OCI-LY7 (cell line): ENCODE results near the gene SH3PXD2A. TPM values are rescaled to one million over a fixed set of nuclear protein-coding genes. Genes with fewer than 3 reads are reported as not detected.

ENCODE experiments used
- BruUV-seq: library from RNA; stranded (reverse); fragments of 400-500 nt; replicated peaks from 2 replicates; lab custom pipeline; 2021; lab: Mats Ljungman, UMichigan
- CTCF ChIA-PET: fragments of 300-600 bp; sonication (Branson Sonifier 250); formaldehyde crosslinking; loops from one replicate; lab custom pipeline; 2022; ENCODE audit warnings: antibody characterized with exemption; ENCODE audit not compliant: unreplicated experiment; lab: Charles Lee
- POLR2A ChIA-PET: fragments of 300-600 bp; sonication (Branson Sonifier 250); formaldehyde crosslinking; loops from one replicate; lab custom pipeline; 2022; ENCODE audit warnings: antibody characterized with exemption; lab: Charles Lee
- DNase-seq: peaks from one replicate; pipeline ENCODE4 v3.0.0-alpha.2; 2015; ENCODE audit warnings: low spot score
- H2AFZ ChIP-seq: fragments of 200-600 bp; sonication (generic), shearing (Covaris generic); 2 replicates; pipeline ENCODE4 v1.6.1; 2014; ENCODE audit warnings: mild to moderate bottlenecking, antibody characterized with exemption, low read length, moderate library complexity
- H3K27ac ChIP-seq: fragments of 200-600 bp; sonication (generic); 2 replicates; pipeline ENCODE4 v1.5.1; 2014; ENCODE audit warnings: mixed run types, low read depth, mild to moderate bottlenecking, moderate library complexity, low read length, inconsistent platforms; ENCODE audit not compliant: poor library complexity, severe bottlenecking
- H3K36me3 ChIP-seq: fragments of 200-600 bp; sonication (generic); 2 replicates; pipeline ENCODE4 v1.6.1; 2014; ENCODE audit warnings: mild to moderate bottlenecking, antibody characterized with exemption, low read length, moderate library complexity, mixed read lengths; ENCODE audit not compliant: insufficient read depth
- H3K4me1 ChIP-seq: fragments of 200-600 bp; sonication (generic); 2 replicates; pipeline ENCODE4 v1.5.1; 2014; ENCODE audit warnings: mild to moderate bottlenecking, low read length; ENCODE audit not compliant: insufficient read depth, poor library complexity, severe bottlenecking
- H3K4me2 ChIP-seq: fragments of 200-600 bp; sonication (generic); 2 replicates; pipeline ENCODE4 v1.6.1; 2014; ENCODE audit warnings: mild to moderate bottlenecking, low read length
- H3K4me3 ChIP-seq: fragments of 200-600 bp; sonication (generic); 2 replicates; pipeline ENCODE4 v1.5.1; 2014; ENCODE audit warnings: mild to moderate bottlenecking, low read depth, low read length; ENCODE audit not compliant: poor library complexity, severe bottlenecking
- H3K79me2 ChIP-seq: fragments of 200-600 bp; sonication (generic); 2 replicates; pipeline ENCODE4 v1.6.1; 2016; ENCODE audit warnings: low read depth, mild to moderate bottlenecking, low read length, moderate library complexity, mixed read lengths; ENCODE audit not compliant: insufficient read depth
- H3K9me2 ChIP-seq: fragments of 200-600 bp; sonication (generic); 2 replicates; pipeline ENCODE4 v1.6.1; 2016; ENCODE audit warnings: mild to moderate bottlenecking, low read length, mixed read lengths; ENCODE audit not compliant: insufficient read depth
- H3K9me3 ChIP-seq: fragments of 200-600 bp; sonication (generic); 2 replicates; pipeline ENCODE4 v1.6.1; 2014; ENCODE audit warnings: mild to moderate bottlenecking, mixed run types, low read length, mixed read lengths
- H4K20me1 ChIP-seq: fragments of 200-600 bp; sonication (generic); 2 replicates; pipeline ENCODE4 v1.6.1; 2014; ENCODE audit warnings: mild to moderate bottlenecking, antibody characterized with exemption, low read length, moderate library complexity, mixed read lengths; ENCODE audit not compliant: insufficient read depth
- CTCF ChIP-seq: fragments of 200-600 bp; sonication (generic); conservative IDR thresholded peaks from 2 replicates; pipeline ENCODE4 v1.5.1; 2014; ENCODE audit warnings: mild to moderate bottlenecking, antibody characterized with exemption, low read length, moderate library complexity, mixed read lengths
- EZH2phosphoT487 ChIP-seq: fragments of 200-600 bp; sonication (generic); IDR thresholded peaks from 2 replicates; pipeline ENCODE4 v1.6.1; 2018; ENCODE audit warnings: low read depth, borderline replicate concordance, mild to moderate bottlenecking, mixed run types, antibody characterized with exemption, low read length, moderate library complexity, mixed read lengths
- intact Hi-C: fragments of 100-400 bp; cut with micrococcal nuclease; formaldehyde crosslinking; loops from one replicate; pipeline ENCODE4 v1.10.0; 2022; ENCODE audit not compliant: unreplicated experiment
- total RNA-seq, 2 experiments: library from RNA; depleted of rRNA in 1 of 2; stranded (reverse); fragments of >200 nt in 1 of 2; shearing (Covaris generic) in 1 of 2; gene quantifications; 2 replicates each; pipeline ENCODE4 v1.2.3, GENCODE V29; 2014 to 2022

SH3PXD2A gene
- total RNA-seq, 2 experiments from 2014 or later = 0.85 to 5.9 TPM

- Histone ChIP-seq H3K27ac (no peak overlapping the region), H3K4me2 (no peak overlapping the region), H3K36me3 (no peaks in the 10 kb centered on the region), H4K20me1 (no peaks in the 10 kb centered on the region), H2AFZ (no peak overlapping the region), H3K9me2 (no peaks in the 10 kb centered on the region), H3K4me3 (no peak overlapping the region), H3K4me1 (no peaks in the 10 kb centered on the region), H3K9me3 (no peaks in the 10 kb centered on the region), H3K79me2 (no peaks in the 10 kb centered on the region)
- BruUV-seq = no TSS peak
- TF ChIP-seq EZH2phosphoT487 (no peak), CTCF (no peak)
- intact Hi-C loops = no loop called here
- POLR2A ChIA-PET = no interaction called here
- DNase-seq = no peak
- CTCF ChIA-PET = no interaction called here
Measured at GRCh38 chr10:103572347-103573204, 282.8 kb downstream of the SH3PXD2A start.

- CTCF ChIA-PET = no interaction called here
Measured at GRCh38 chr10:103571656-103571975, 283.8 kb downstream of the SH3PXD2A start.

More at GRCh38 chr10:103571656-103571975, 283.8 kb downstream of the SH3PXD2A start:
- no peak overlapping the region for H3K27ac ChIP-seq
- H3K4me1 ChIP-seq = no peaks in the 10 kb centered on the region
- no peak for DNase-seq
- TF ChIP-seq CTCF (no peak), EZH2phosphoT487 (no peak)
- no peak overlapping the region for H3K4me2 ChIP-seq
- no TSS peak for BruUV-seq
- H4K20me1 ChIP-seq = no peaks in the 10 kb centered on the region
- H3K9me3 ChIP-seq = no peaks in the 10 kb centered on the region
- POLR2A ChIA-PET = no interaction called here
- H3K79me2 ChIP-seq = no peaks in the 10 kb centered on the region
- H3K36me3 ChIP-seq = no peaks in the 10 kb centered on the region
- H3K9me2 ChIP-seq = no peaks in the 10 kb centered on the region
- intact Hi-C loops = no loop called here
- H2AFZ ChIP-seq = no peak overlapping the region
- no peak overlapping the region for H3K4me3 ChIP-seq
